ENCODE measurements around the gene OR10A2. TPM values are rescaled to one million over a fixed set of nuclear protein-coding genes. Genes with fewer than 3 reads are reported as not detected.
"Not testable (repeated sequence)": the region's sequence is repeated elsewhere in the genome, so short reads cannot be mapped to it uniquely, and the experiment has no call there.

OR10A2 gene
- total RNA-seq, 4 donors from 2014 or later, result not detected

GRCh38 chr11:6843670-6844069 lies 19.2 kb upstream of the OR10A2 start:
- H3K27ac ChIP-seq, result no peak overlapping the region
- no peaks in the 10 kb centered on the region for H3K27me3 ChIP-seq
- H3K4me3 ChIP-seq (replicated peaks in 1 of 3), result no peak overlapping the region
- no peaks in the 10 kb centered on the region for H3K4me1 ChIP-seq
- intact Hi-C loops (cut with DNase I), result no loop called here
- H3K9me3 ChIP-seq, result no peaks in the 10 kb centered on the region
- WGBS, 2 donors, result 47 to 55% methylated on average over 2 of the region's 2 CpGs
- TF ChIP-seq POLR2A (IDR thresholded peaks at IDR 0.05) (no peak), CTCF (IDR thresholded peaks at IDR 0.05) (no peak)
- no peak for DNase-seq
- H3K36me3 ChIP-seq, result no peaks in the 10 kb centered on the region

GRCh38 chr11:6844356-6844755 lies 18.5 kb upstream of the OR10A2 start:
- WGBS, 2 donors, result 86 to 89% methylated on average over 5 of the region's 5 CpGs
- Histone ChIP-seq H3K36me3 (no peaks in the 10 kb centered on the region), H3K27ac (no peak overlapping the region), H3K4me1 (no peaks in the 10 kb centered on the region), H3K9me3 (no peaks in the 10 kb centered on the region), H3K4me3 (replicated peaks in 1 of 3) (no peak overlapping the region), H3K27me3 (no peaks in the 10 kb centered on the region)
- intact Hi-C loops (cut with DNase I), result no loop called here
- TF ChIP-seq POLR2A (IDR thresholded peaks at IDR 0.05) (no peak), CTCF (IDR thresholded peaks at IDR 0.05) (no peak)
- no peak for DNase-seq

- TF ChIP-seq CTCF (IDR thresholded peaks at IDR 0.05), result no peak
- no peak for TF ChIP-seq POLR2A (IDR thresholded peaks at IDR 0.05)
- no peak within 1 kb of the TSS for H3K4me3 ChIP-seq (replicated peaks in 1 of 3)
- no peaks in the 10 kb centered on the region for H3K27me3 ChIP-seq
- no peaks in the 10 kb centered on the region for H3K36me3 ChIP-seq
- intact Hi-C loops (cut with DNase I), result no loop called here
- no peaks in the 10 kb centered on the region for H3K4me1 ChIP-seq
- 79 to 81% methylated on average over 3 of the region's 3 CpGs for WGBS, 2 donors
- no peaks in the 10 kb centered on the region for H3K9me3 ChIP-seq
- H3K27ac ChIP-seq, result no peak within 1 kb of the TSS
- no peak for DNase-seq
Measured at GRCh38 chr11:6845383-6845782, 17.5 kb upstream of the OR10A2 start, which contains the start of gene OR10A5. Gene OR10A5 (plus strand): TSS chr11:6845683. CDS start chr11:6845683, 0 bp downstream.

GRCh38 chr11:6850526-6850925 lies 12.3 kb upstream of the OR10A2 start:
- no peak for DNase-seq
- Histone ChIP-seq H3K27ac (no peak overlapping the region), H3K36me3 (no peaks in the 10 kb centered on the region), H3K4me1 (no peaks in the 10 kb centered on the region), H3K27me3 (no peaks in the 10 kb centered on the region), H3K4me3 (replicated peaks in 1 of 3) (no peak overlapping the region), H3K9me3 (no peaks in the 10 kb centered on the region)
- intact Hi-C loops (cut with DNase I), result no loop called here
- WGBS, 2 donors, result 83 to 88% methylated on average over 2 of the region's 2 CpGs
- no peak for TF ChIP-seq CTCF (IDR thresholded peaks at IDR 0.05)
- TF ChIP-seq POLR2A (IDR thresholded peaks at IDR 0.05), result no peak

- WGBS, 2 donors, result 95% methylated on average over 6 of the region's 6 CpGs
- intact Hi-C loops (cut with DNase I); H3K36me3 ChIP-seq; H3K4me3 ChIP-seq (replicated peaks in 1 of 3); H3K4me1 ChIP-seq; H3K27me3 ChIP-seq; H3K9me3 ChIP-seq; H3K27ac ChIP-seq; DNase-seq: not testable (repeated sequence)
Measured at GRCh38 chr11:6854801-6855200, 8.1 kb upstream of the OR10A2 start.

Measured in thyroid gland (tissue), 4 donors.